Chondrocyte (in vitro differentiated cells): Measurements from ENCODE around the gene TRIM5. TPM values are rescaled to one million over a fixed set of nuclear protein-coding genes. Genes with fewer than 3 reads are reported as not detected.

Experiments
- DNase-seq: peaks from one replicate; pipeline ENCODE4 v3.0.0; 2021; ENCODE audit warnings: mixed read lengths, low spot score
- H3K27ac Mint-ChIP-seq: one replicate; pipeline ENCODE4 v1.8.0; 2021; ENCODE audit warnings: mild to moderate bottlenecking, moderate library complexity, mixed read lengths; ENCODE audit not compliant: unreplicated experiment
- H3K27me3 Mint-ChIP-seq: 2 replicates; pipeline ENCODE4 v1.8.0; 2021; ENCODE audit warnings: low read depth, mixed read lengths
- H3K36me3 Mint-ChIP-seq: 2 replicates; pipeline ENCODE4 v1.8.0; 2021; ENCODE audit warnings: low read depth, mixed read lengths
- H3K4me1 Mint-ChIP-seq: 2 replicates; pipeline ENCODE4 v1.8.0; 2021; ENCODE audit warnings: low read depth, mild to moderate bottlenecking, mixed read lengths
- H3K4me3 Mint-ChIP-seq: one replicate; pipeline ENCODE4 v1.8.0; 2021; ENCODE audit warnings: mild to moderate bottlenecking, moderate library complexity, mixed read lengths; ENCODE audit not compliant: unreplicated experiment
- H3K9me3 Mint-ChIP-seq: 2 replicates; pipeline ENCODE4 v1.8.0; 2021; ENCODE audit warnings: low read depth, mixed read lengths
- total RNA-seq: library from RNA; stranded (reverse); gene quantifications from 3 replicates; pipeline ENCODE4 v1.2.1, GENCODE V29; 2021
- TF ChIP-seq, protein P1 (sequence below): fragments of 200-600 bp; sonication (generic); IDR thresholded peaks from 2 replicates; pipeline ENCODE4 v1.5.0; 2021; ENCODE audit warnings: antibody characterized with exemption, mild to moderate bottlenecking, moderate library complexity

The TRIM5 gene
- total RNA-seq, 1 donor from 2014 or later: 36.2 TPM

DNA sequence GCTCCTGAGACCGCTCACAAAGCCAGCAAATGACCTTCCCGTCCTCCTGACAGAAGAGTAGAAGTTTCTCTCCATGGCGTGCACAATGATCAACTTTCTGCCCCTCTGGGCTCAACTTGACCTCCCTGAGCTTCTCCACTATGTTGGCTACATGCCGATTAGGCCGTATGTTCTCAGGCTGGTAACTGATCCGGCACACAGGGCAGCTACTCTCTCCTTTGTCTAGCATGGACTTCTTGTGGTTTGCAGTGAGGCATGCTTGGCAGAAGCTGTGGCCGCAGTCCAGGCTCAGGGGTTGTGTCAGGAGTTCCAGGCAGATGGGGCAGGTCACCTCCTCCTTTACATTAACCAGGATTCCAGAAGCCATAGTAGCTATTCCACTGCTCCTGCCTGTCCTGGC, 5.1 kb downstream of the TRIM5 start:
- Mint-ChIP-seq H3K4me3 (no peak overlapping the region), H3K9me3 (peaks cover 2% of the 10 kb centered on the region), H3K36me3 (peaks cover 29% of the 10 kb centered on the region), H3K4me1 (peaks cover 29% of the 10 kb centered on the region), H3K27ac (no peak overlapping the region), H3K27me3 (no peaks in the 10 kb centered on the region)
- DNase-seq: no peak
- TF ChIP-seq, protein P1, sequence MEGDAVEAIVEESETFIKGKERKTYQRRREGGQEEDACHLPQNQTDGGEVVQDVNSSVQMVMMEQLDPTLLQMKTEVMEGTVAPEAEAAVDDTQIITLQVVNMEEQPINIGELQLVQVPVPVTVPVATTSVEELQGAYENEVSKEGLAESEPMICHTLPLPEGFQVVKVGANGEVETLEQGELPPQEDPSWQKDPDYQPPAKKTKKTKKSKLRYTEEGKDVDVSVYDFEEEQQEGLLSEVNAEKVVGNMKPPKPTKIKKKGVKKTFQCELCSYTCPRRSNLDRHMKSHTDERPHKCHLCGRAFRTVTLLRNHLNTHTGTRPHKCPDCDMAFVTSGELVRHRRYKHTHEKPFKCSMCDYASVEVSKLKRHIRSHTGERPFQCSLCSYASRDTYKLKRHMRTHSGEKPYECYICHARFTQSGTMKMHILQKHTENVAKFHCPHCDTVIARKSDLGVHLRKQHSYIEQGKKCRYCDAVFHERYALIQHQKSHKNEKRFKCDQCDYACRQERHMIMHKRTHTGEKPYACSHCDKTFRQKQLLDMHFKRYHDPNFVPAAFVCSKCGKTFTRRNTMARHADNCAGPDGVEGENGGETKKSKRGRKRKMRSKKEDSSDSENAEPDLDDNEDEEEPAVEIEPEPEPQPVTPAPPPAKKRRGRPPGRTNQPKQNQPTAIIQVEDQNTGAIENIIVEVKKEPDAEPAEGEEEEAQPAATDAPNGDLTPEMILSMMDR: no peak

DNA sequence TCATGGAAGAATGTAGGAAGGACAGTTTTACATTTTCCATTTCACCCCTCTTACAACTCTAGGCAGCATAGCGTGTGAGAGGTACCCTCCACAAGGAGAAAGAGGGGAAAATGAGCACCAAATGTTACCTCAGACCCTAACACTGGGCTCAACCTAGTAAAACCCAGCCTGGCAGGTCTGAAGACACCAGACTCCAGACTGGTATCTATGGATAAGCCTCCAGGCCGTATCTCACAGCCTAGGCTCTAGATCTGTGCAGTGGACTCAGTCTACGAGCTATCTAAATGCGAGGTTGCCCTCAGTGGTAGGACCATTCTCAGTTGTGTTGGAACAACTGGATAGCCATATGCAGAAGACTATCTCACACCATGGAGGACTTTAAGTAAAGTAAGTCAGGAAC, 10.5 kb downstream of the TRIM5 start:
- Mint-ChIP-seq H3K4me1 (peaks cover 18% of the 10 kb centered on the region), H3K4me3 (no peak overlapping the region), H3K36me3 (peaks cover 38% of the 10 kb centered on the region), H3K27ac (no peak overlapping the region), H3K27me3 (no peaks in the 10 kb centered on the region), H3K9me3 (peaks cover 6% of the 10 kb centered on the region)
- DNase-seq: no peak
- TF ChIP-seq, protein P1: no peak

DNA sequence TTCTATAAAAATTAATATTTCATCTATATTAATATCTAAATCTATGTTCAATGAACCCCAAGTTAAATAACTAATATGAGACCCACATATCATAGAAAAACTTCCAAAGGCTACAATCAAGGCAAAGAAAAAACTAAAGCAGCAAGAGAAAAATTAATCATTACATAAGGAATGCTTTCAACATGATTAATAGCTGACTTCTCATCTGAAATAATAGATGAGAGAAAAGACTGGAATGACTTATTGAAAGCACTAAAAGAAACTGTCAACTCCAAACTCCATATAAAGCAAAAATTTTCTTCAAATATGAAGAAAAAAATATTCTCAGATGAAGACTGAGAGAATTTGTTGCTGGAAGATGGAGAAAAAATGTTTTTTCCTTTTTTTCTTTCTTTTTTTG, 13.0 kb downstream of the TRIM5 start:
- H3K27me3 Mint-ChIP-seq: no peaks in the 10 kb centered on the region

DNA sequence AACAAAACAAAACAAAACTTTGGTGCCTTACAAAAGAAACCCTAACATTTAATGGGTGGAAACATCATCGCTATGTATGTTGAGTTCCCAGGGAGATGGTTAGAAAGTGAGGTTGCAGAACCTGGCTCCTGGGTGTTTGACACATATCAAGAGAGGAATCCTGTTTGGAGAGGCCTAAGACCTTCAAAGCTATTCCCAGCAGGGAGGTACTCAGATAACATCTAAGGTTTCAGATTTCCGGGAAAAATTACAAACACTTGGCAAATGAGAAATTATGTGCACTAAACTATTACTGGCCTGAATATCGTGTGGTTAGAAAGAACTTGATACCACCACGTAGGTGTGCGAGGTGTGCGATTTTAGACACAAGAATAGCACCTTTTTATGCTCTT, 18.5 kb downstream of the TRIM5 start:
- Mint-ChIP-seq H3K4me1 (peaks cover 17% of the 10 kb centered on the region), H3K27me3 (no peaks in the 10 kb centered on the region), H3K9me3 (no peaks in the 10 kb centered on the region), H3K27ac (no peak overlapping the region), H3K36me3 (peaks cover 46% of the 10 kb centered on the region), H3K4me3 (no peak overlapping the region)
- DNase-seq: no peak
- TF ChIP-seq, protein P1: no peak

More for the DNA sequence above, 13.0 kb downstream of the TRIM5 start:
- TF ChIP-seq, protein P1: no peak
- Mint-ChIP-seq H3K36me3 (peaks cover 32% of the 10 kb centered on the region), H3K4me1 (peaks cover 18% of the 10 kb centered on the region), H3K4me3 (no peak overlapping the region), H3K9me3 (peaks cover 4% of the 10 kb centered on the region), H3K27ac (peak overlapping the region; percentile 77)
- DNase-seq: no peak

DNA sequence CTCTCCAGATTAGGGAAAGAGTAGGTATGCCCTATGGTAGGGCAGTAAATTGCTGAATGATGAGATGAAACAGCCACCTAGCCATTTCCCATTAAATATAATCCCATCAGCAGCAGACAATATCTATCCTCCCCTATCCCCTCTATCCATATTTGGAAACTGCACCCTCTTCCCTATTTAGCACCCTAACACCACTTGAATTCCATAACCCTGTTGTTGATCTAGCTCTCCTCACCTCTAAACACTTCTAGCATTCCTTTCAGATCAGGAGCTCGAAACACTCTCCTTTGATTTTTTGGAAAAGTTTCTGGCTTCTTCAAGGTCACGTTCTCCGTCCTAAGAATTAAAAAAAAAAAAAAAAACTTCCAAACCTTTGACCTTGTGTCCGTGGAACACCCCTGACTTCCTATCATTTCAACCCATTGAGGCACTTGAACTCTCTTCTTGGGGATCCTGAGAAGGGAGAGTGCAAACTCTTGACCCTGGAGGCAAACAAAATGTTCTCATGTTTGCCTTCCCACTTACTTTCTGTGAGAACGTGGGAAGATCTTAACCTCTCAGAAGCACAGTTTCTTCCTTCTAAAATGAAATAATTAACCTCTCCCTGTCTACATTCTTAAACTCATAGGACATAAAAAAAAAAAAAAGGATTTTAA, 19.0 kb downstream of the TRIM5 start:
- Mint-ChIP-seq H3K9me3 (no peaks in the 10 kb centered on the region), H3K4me1 (peaks cover 11% of the 10 kb centered on the region), H3K27me3 (no peaks in the 10 kb centered on the region), H3K27ac (peak overlapping the region; percentile 72), H3K4me3 (no peak overlapping the region), H3K36me3 (peaks cover 48% of the 10 kb centered on the region)
- no peak for DNase-seq
- TF ChIP-seq, protein P1: no peak
